Body of pancreas (tissue), 4 donors: Measurements from ENCODE around the gene PAPPA2. TPM values are rescaled to one million over a fixed set of nuclear protein-coding genes. Genes with fewer than 3 reads are reported as not detected.

Experiments used
- ATAC-seq: fragments of 150-250 bp; one replicate; pipeline ENCODE4 v1.9.1; 2016
- DNase-seq, 4 donors: peaks; one replicate each; pipeline ENCODE4 v3.0.0-alpha.2; 2019
- H3K27ac ChIP-seq, 4 donors: fragments of 200-600 bp; sonication (generic); 1 replicate in 3 of 4; 2 replicates in 1 of 4; pipeline versions ENCODE4 v1.5.1 to v1.6.1; 2016 to 2019; ENCODE audit warnings: mild to moderate bottlenecking in 1 of 4, mixed read lengths in 1 of 4, moderate library complexity in 1 of 4
- H3K27me3 ChIP-seq, 2 donors: fragments of 200-600 bp; sonication (generic); one replicate each; pipeline ENCODE4 v1.6.0; 2016; ENCODE audit warnings: mild to moderate bottlenecking in 1 of 2
- H3K36me3 ChIP-seq, 2 donors: fragments of 200-600 bp; sonication (generic); replicated peaks in 1 of 2; 2 replicates each; pipeline ENCODE4 v1.5.1; 2016; ENCODE audit warnings: low read depth in 2 of 2; ENCODE audit not compliant: insufficient read depth in 1 of 2
- H3K4me1 ChIP-seq: fragments of 200-600 bp; sonication (generic); one replicate; pipeline ENCODE4 v1.6.0; 2016
- H3K4me3 ChIP-seq, 2 donors: fragments of 200-600 bp; sonication (generic); 1 replicate in 1 of 2; 2 replicates in 1 of 2; pipeline ENCODE4 v1.5.1; 2016 to 2019
- H3K9me3 ChIP-seq, 3 donors: fragments of 200-600 bp; sonication (generic); 1 replicate in 2 of 3; 2 replicates in 1 of 3; pipeline ENCODE4 v1.5.1; 2016
- CTCF ChIP-seq, 7 experiments: fragments of 450-650 bp in 4 of 7; fragments of 200-600 bp in 3 of 7; sonication (generic) in 3 of 7; IDR thresholded peaks; one replicate each; pipeline ENCODE4 v1.5.1; 2016 to 2019; ENCODE audit warnings: antibody characterized with exemption in 7 of 7
- POLR2A ChIP-seq, 3 donors: fragments of 450-650 bp; IDR thresholded peaks; one replicate each; pipeline ENCODE4 v1.6.1; 2016; ENCODE audit warnings: antibody characterized with exemption in 3 of 3, mild to moderate bottlenecking in 2 of 3
- WGBS, 2 donors: methylation state at CpG; one replicate each; pipeline ENCODE4 v1.1.5; 2017; 5-methylcytosine and 5-hydroxymethylcytosine counted together
- intact Hi-C: fragments of 100-400 bp; cut with DNase I; formaldehyde crosslinking; loops from one replicate; pipeline ENCODE4 v1.15.1; 2023
- total RNA-seq, 2 donors: library from RNA; depleted of rRNA; stranded (reverse); fragments of >200 nt; gene quantifications; one replicate each; pipeline ENCODE4 v1.1.0, GENCODE V29; 2016

The PAPPA2 gene
- total RNA-seq, 2 donors from 2014 or later: under 0.01 to 5.4 TPM

- Histone ChIP-seq H3K27me3 (no peaks in the 10 kb centered on the region), H3K36me3 (no peaks in the 10 kb centered on the region), H3K27ac (no peak overlapping the region), H3K9me3 (no peaks in the 10 kb centered on the region), H3K4me3 (no peak overlapping the region), H3K4me1 (no peaks in the 10 kb centered on the region)
- no peak for TF ChIP-seq POLR2A (IDR thresholded peaks at IDR 0.05)
- TF ChIP-seq CTCF (IDR thresholded peaks at IDR 0.05): no peak
- DNase-seq (no peak), ATAC-seq (no peak)
- WGBS, 2 donors: 85 to 86% methylated on average over 2 of the region's 2 CpGs
- intact Hi-C loops: no loop called here
Observed at GRCh38 chr1:176536588-176536987, 73.6 kb downstream of the PAPPA2 start.

DNA sequence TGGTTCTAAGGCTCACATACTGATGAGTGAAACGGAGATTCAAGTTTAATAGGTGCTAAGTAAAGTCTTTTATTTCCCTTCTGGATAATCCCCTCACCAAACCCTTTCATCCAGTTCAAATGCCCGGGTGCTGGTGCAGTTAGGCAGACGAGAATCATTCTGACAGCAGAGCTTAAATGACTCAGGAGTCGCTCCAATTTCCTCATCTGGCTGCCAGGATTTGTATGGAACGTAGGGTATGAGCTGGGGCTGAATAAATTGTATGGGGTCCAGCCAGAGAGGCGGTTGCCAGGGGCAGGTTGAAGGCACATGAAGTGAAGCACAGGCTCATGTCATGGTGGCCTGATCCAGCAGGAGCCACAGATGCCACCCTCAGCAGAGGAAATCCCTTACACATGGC lies 76.0 kb downstream of the PAPPA2 start:
- 47 to 53% methylated on average over 6 of the region's 6 CpGs for WGBS, 2 donors
- Histone ChIP-seq H3K4me3 (no peak overlapping the region), H3K4me1 (no peaks in the 10 kb centered on the region), H3K27ac (no peak overlapping the region), H3K27me3 (no peaks in the 10 kb centered on the region), H3K9me3 (no peaks in the 10 kb centered on the region), H3K36me3 (no peaks in the 10 kb centered on the region)
- TF ChIP-seq POLR2A (IDR thresholded peaks at IDR 0.05) (no peak), CTCF (IDR thresholded peaks at IDR 0.05) (no peak)
- ATAC-seq (no peak), DNase-seq (no peak)
- intact Hi-C loops: no loop called here

- H3K4me3 ChIP-seq: no peak overlapping the region
- TF ChIP-seq POLR2A (IDR thresholded peaks at IDR 0.05) (no peak), CTCF (IDR thresholded peaks at IDR 0.05) (no peak)
- no peaks in the 10 kb centered on the region for H3K4me1 ChIP-seq
- no peaks in the 10 kb centered on the region for H3K27me3 ChIP-seq
- intact Hi-C loops: no loop called here
- no peaks in the 10 kb centered on the region for H3K9me3 ChIP-seq
- no peak overlapping the region for H3K27ac ChIP-seq
- no peak for DNase-seq
- H3K36me3 ChIP-seq: no peaks in the 10 kb centered on the region
- WGBS, 2 donors: 79 to 95% methylated on average over 1 of the region's 1 CpG
- ATAC-seq: no peak
Observed at GRCh38 chr1:176540428-176540827, 77.5 kb downstream of the PAPPA2 start.

DNA sequence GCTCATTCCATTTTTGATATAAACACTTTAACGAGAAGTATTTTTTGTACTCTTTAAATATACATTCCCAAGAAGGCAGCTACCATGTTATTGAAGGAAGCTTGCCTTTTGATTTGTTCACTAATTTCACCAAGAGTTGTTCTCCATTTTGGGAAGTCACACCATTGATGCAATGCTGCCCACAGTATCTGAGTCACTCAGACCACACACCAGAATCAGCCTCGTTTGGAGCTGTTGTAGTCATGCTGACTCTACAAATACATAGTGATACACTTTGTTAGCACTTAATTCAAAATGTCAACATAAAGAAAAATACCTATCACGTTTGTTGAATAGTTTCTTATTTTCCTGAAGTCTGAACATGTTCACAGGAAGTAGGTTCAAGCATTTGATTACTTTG lies 78.7 kb downstream of the PAPPA2 start:
- Histone ChIP-seq H3K4me1 (no peaks in the 10 kb centered on the region), H3K27me3 (no peaks in the 10 kb centered on the region), H3K27ac (no peak overlapping the region), H3K36me3 (no peaks in the 10 kb centered on the region), H3K4me3 (no peak overlapping the region), H3K9me3 (no peaks in the 10 kb centered on the region)
- TF ChIP-seq CTCF (IDR thresholded peaks at IDR 0.05) (no peak), POLR2A (IDR thresholded peaks at IDR 0.05) (no peak)
- ATAC-seq (no peak), DNase-seq (no peak)
- WGBS, 2 donors: 43 to 45% methylated on average over 3 of the region's 3 CpGs
- intact Hi-C loops: no loop called here

DNA sequence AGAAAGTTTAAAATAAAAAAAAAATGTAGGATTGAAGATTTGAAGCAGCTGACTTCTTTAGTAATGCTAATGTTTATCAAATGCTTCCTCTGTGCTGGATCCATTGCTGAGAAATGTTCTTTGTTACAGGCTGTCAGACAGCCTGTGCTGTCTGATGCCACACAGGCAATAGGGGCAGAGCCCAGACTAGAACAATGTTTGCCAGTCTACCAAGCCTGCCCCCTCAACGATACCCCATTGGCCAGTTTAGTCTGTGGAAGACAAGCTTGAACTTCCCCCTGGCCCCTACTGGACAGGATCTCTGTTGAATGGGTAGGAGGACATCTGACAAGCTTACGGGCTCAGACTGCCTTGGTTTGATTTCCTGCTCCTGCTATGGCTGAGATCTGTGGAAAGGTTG lies 79.4 kb downstream of the PAPPA2 start:
- no peaks in the 10 kb centered on the region for H3K27me3 ChIP-seq
- H3K36me3 ChIP-seq: no peaks in the 10 kb centered on the region
- H3K27ac ChIP-seq: no peak overlapping the region
- no peaks in the 10 kb centered on the region for H3K4me1 ChIP-seq
- ATAC-seq (no peak), DNase-seq (no peak)
- H3K4me3 ChIP-seq: no peak overlapping the region
- 47 to 66% methylated on average over 2 of the region's 2 CpGs for WGBS, 2 donors
- H3K9me3 ChIP-seq: no peaks in the 10 kb centered on the region
- TF ChIP-seq POLR2A (IDR thresholded peaks at IDR 0.05) (no peak), CTCF (IDR thresholded peaks at IDR 0.05) (no peak)
- intact Hi-C loops: no loop called here
